ENCODE measurements around the gene SPINK4.

Gene SPINK4

DNA sequence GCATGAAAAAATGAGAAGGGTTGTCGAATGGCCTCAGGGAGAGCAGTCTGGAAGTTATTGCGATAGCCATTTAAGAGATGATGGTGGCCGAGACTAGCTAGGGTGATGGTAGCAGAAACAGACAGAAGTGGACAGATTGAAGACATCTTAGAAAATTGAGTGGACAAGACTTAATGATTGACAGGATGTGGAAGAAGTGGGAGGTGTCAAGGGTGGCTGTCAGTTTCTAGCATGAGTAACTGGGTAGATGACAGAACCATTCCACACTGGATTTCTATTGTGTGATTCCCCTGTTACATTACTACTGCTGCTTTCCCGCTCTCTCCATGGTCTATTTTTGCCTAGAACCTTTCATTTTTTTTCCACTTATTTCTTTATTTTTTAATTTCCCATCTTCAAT is 37.5 kb downstream of the SPINK4 start:
- Histone ChIP-seq H3K27ac (ENCODE audit: poor library complexity, severe bottlenecking) (no peak overlapping the region), H3K4me3 (ENCODE audit: severe bottlenecking) (no peak overlapping the region), H3K9me3 (ENCODE audit: severe bottlenecking) (no peaks in the 10 kb centered on the region), H3K36me3 (ENCODE audit: low read depth) (peaks cover 93% of the 10 kb centered on the region), H3K27me3 (ENCODE audit: insufficient read depth, poor library complexity, severe bottlenecking) (no peaks in the 10 kb centered on the region), H3K4me1 (ENCODE audit: insufficient read depth, poor library complexity, severe bottlenecking) (no peaks in the 10 kb centered on the region)
- no peak for DNase-seq (ENCODE audit: low spot score)
- TF ChIP-seq, protein P1, sequence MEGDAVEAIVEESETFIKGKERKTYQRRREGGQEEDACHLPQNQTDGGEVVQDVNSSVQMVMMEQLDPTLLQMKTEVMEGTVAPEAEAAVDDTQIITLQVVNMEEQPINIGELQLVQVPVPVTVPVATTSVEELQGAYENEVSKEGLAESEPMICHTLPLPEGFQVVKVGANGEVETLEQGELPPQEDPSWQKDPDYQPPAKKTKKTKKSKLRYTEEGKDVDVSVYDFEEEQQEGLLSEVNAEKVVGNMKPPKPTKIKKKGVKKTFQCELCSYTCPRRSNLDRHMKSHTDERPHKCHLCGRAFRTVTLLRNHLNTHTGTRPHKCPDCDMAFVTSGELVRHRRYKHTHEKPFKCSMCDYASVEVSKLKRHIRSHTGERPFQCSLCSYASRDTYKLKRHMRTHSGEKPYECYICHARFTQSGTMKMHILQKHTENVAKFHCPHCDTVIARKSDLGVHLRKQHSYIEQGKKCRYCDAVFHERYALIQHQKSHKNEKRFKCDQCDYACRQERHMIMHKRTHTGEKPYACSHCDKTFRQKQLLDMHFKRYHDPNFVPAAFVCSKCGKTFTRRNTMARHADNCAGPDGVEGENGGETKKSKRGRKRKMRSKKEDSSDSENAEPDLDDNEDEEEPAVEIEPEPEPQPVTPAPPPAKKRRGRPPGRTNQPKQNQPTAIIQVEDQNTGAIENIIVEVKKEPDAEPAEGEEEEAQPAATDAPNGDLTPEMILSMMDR (IDR thresholded peaks at IDR 0.05; ENCODE audit: poor library complexity, severe bottlenecking), result no peak
- no peak for ATAC-seq (ENCODE audit: low read depth)

DNA sequence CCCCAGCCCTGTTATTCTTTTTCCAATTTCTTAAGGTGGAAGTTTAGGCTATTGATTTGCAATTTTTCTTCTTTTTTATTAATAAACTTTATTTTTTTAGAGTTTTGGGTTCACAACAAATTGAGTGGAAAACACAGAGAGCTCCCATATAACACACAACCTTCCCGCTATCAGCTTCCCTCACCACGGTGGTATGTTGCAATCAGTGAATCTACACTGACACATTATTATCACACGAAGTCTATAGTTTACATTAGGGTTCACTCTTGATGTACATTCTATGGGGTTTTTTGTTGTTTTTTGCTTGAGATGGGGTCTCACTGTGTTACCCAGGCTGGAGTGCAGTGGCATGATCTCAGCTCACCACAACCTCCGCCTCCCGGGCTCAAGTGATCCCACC is 45.5 kb downstream of the SPINK4 start:
- H3K27me3 ChIP-seq (ENCODE audit: insufficient read depth, poor library complexity, severe bottlenecking), result no peaks in the 10 kb centered on the region
- H3K4me3 ChIP-seq (ENCODE audit: severe bottlenecking), result no peak overlapping the region
- no peak for ATAC-seq (ENCODE audit: low read depth)

DNA sequence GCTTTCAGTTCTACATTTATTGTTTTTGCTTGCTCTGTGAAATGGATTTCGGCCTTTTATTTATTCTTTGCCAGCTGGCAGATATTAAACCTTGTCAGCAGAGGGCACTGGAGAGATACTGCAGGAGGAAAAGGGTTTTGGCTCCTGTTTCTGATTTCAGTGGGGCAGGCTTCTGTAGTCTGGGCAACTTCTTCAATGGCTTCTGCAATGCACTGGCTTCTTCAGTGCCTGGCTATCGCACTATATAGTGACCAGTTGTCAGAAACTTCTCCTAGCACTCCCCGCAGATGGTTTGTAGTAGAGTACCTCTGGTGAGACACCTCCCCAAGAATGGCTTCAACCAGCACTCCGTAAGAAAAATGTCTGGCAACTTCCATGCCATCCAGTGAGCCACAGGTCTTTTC is 47.1 kb downstream of the SPINK4 start:
- H3K36me3 ChIP-seq (ENCODE audit: low read depth), result peaks cover 13% of the 10 kb centered on the region
- no peaks in the 10 kb centered on the region for H3K27me3 ChIP-seq (ENCODE audit: insufficient read depth, poor library complexity, severe bottlenecking)
- H3K27ac ChIP-seq (ENCODE audit: poor library complexity, severe bottlenecking), result no peak overlapping the region
- no peak for ATAC-seq (ENCODE audit: low read depth)
- DNase-seq (ENCODE audit: low spot score), result no peak
- no peak overlapping the region for H3K4me3 ChIP-seq (ENCODE audit: severe bottlenecking)
- TF ChIP-seq, protein P1 (IDR thresholded peaks at IDR 0.05; ENCODE audit: poor library complexity, severe bottlenecking), result peak; percentile 92
- no peaks in the 10 kb centered on the region for H3K4me1 ChIP-seq (ENCODE audit: insufficient read depth, poor library complexity, severe bottlenecking)
- no peaks in the 10 kb centered on the region for H3K9me3 ChIP-seq (ENCODE audit: severe bottlenecking)

More for the DNA sequence above, 45.5 kb downstream of the SPINK4 start:
- H3K4me1 ChIP-seq (ENCODE audit: insufficient read depth, poor library complexity, severe bottlenecking), result no peaks in the 10 kb centered on the region
- no peaks in the 10 kb centered on the region for H3K9me3 ChIP-seq (ENCODE audit: severe bottlenecking)
- DNase-seq (ENCODE audit: low spot score), result no peak
- no peak overlapping the region for H3K27ac ChIP-seq (ENCODE audit: poor library complexity, severe bottlenecking)
- TF ChIP-seq, protein P1 (IDR thresholded peaks at IDR 0.05; ENCODE audit: poor library complexity, severe bottlenecking), result no peak
- H3K36me3 ChIP-seq (ENCODE audit: low read depth), result peaks cover 19% of the 10 kb centered on the region

DNA sequence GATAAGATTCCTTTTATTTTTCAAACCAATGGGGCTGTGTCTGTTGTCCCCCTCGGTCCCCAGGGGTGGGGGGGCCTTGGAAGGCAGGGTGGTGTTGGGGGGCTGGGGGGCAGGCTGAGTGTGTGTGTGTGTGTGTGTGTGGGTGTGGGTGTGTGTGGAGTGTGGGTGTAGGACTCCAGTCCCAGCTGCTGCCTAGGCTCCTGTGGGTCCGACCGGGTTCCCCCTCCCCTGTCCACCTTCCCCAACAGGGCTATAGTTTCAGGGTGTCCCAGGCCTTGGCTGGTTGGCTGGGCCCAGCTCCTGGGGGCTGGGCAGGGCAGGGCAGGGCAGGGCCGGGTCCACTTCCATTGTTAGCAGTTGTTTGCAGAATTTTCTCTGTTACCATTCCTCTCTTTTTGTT is 48.3 kb downstream of the SPINK4 start:
- Histone ChIP-seq H3K27ac (ENCODE audit: poor library complexity, severe bottlenecking) (no peak overlapping the region), H3K27me3 (ENCODE audit: insufficient read depth, poor library complexity, severe bottlenecking) (no peaks in the 10 kb centered on the region), H3K4me3 (ENCODE audit: severe bottlenecking) (no peak overlapping the region), H3K4me1 (ENCODE audit: insufficient read depth, poor library complexity, severe bottlenecking) (no peaks in the 10 kb centered on the region), H3K9me3 (ENCODE audit: severe bottlenecking) (no peaks in the 10 kb centered on the region), H3K36me3 (ENCODE audit: low read depth) (peaks cover 25% of the 10 kb centered on the region)
- TF ChIP-seq, protein P1 (IDR thresholded peaks at IDR 0.05; ENCODE audit: poor library complexity, severe bottlenecking), result no peak
- DNase-seq (ENCODE audit: low spot score), result no peak
- no peak for ATAC-seq (ENCODE audit: low read depth)

DNA sequence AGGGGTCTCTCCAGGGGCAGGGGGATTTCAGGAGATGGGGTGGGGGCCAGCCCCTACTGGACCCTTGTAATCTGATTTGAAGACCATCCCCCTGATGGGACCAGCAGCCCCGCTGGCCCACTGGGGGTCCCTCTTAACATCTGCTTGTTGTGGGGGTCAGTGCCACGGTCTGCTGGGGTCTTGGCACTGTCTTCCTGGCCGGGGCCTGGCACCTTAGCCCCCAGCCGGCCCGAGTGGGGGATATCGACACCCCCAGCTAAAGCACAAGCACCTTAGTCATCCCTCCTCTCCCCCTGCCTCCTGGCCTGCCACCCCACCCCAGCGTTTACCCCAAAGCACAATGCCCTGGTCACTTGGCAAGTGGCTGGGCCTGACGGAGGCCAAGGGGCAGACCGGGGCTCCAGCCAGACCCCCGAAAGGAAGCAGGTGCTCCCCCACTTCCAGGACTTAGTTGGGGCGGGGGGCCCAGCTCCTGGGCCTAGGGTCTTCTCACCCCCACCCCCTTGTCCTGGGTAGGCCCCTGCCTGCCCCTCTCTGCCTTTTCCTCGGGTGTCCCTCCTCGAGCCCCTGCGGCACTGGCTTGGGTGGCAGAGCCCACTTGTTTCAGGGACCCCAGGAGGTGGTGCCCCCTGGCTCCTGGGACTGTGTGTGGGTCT is 49.0 kb downstream of the SPINK4 start:
- peak overlapping the region; percentile 88 for H3K27ac ChIP-seq (ENCODE audit: poor library complexity, severe bottlenecking)
- no peak overlapping the region for H3K4me3 ChIP-seq (ENCODE audit: severe bottlenecking)
- no peak for ATAC-seq (ENCODE audit: low read depth)

More for the DNA sequence above, 49.0 kb downstream of the SPINK4 start:
- no peak for DNase-seq (ENCODE audit: low spot score)
- Histone ChIP-seq H3K9me3 (ENCODE audit: severe bottlenecking) (no peaks in the 10 kb centered on the region), H3K27me3 (ENCODE audit: insufficient read depth, poor library complexity, severe bottlenecking) (no peaks in the 10 kb centered on the region), H3K36me3 (ENCODE audit: low read depth) (peaks cover 32% of the 10 kb centered on the region), H3K4me1 (ENCODE audit: insufficient read depth, poor library complexity, severe bottlenecking) (no peaks in the 10 kb centered on the region)
- TF ChIP-seq, protein P1 (IDR thresholded peaks at IDR 0.05; ENCODE audit: poor library complexity, severe bottlenecking), result no peak
